GM23338 (cell line): ENCODE measurements around the gene ST7L. TPM values are rescaled to one million over a fixed set of nuclear protein-coding genes. Genes with fewer than 3 reads are reported as not detected.

ENCODE experiments used
- ATAC-seq: fragments of 200-7000 bp; cut with Tn5 transposase; 3 replicates; pipeline ENCODE4 v1.9.1; 2020
- DNase-seq: peaks from one replicate; pipeline ENCODE4 v3.0.0-alpha.2; 2015; ENCODE audit warnings: low spot score
- H2AFZ ChIP-seq: fragments of 200-600 bp; sonication (generic); 2 replicates; pipeline ENCODE4 v1.8.0; 2016; ENCODE audit warnings: antibody characterized with exemption, mild to moderate bottlenecking, moderate library complexity
- H3F3A ChIP-seq: fragments of 200-600 bp; sonication (generic); replicated peaks from 2 replicates; pipeline ENCODE4 v1.8.0; 2017; ENCODE audit warnings: antibody characterized with exemption, mixed run types, low read depth
- H3K27ac ChIP-seq: fragments of 200-600 bp; sonication (generic); 2 replicates; pipeline ENCODE4 v1.6.1; 2016; ENCODE audit warnings: low read depth
- H3K27me3 ChIP-seq: fragments of 200-600 bp; sonication (generic); 2 replicates; pipeline ENCODE4 v1.8.0; 2016; ENCODE audit warnings: mild to moderate bottlenecking, mixed run types, moderate library complexity; ENCODE audit not compliant: insufficient read depth
- H3K36me3 ChIP-seq: fragments of 200-600 bp; sonication (generic); 2 replicates; pipeline ENCODE4 v1.8.0; 2016; ENCODE audit warnings: mild to moderate bottlenecking; ENCODE audit not compliant: insufficient read depth
- H3K4me1 ChIP-seq: fragments of 200-600 bp; sonication (generic); 2 replicates; pipeline ENCODE4 v1.8.0; 2016; ENCODE audit warnings: mild to moderate bottlenecking, moderate library complexity; ENCODE audit not compliant: insufficient read depth
- H3K4me2 ChIP-seq: fragments of 200-600 bp; sonication (generic); 2 replicates; pipeline ENCODE4 v1.7.1; 2017; ENCODE audit warnings: mixed run types
- H3K4me3 ChIP-seq: fragments of 200-600 bp; sonication (generic); 2 replicates; pipeline ENCODE4 v1.6.1; 2016; ENCODE audit warnings: mixed run types
- H3K79me2 ChIP-seq: fragments of 200-600 bp; sonication (generic); replicated peaks from 2 replicates; pipeline ENCODE4 v1.8.0; 2017; ENCODE audit warnings: mild to moderate bottlenecking; ENCODE audit not compliant: insufficient read depth
- H3K9me2 ChIP-seq: fragments of 200-600 bp; sonication (generic); 2 replicates; pipeline ENCODE4 v1.8.0; 2017; ENCODE audit not compliant: insufficient read depth
- H4K20me1 ChIP-seq: fragments of 200-600 bp; sonication (generic); replicated peaks from 2 replicates; pipeline ENCODE4 v1.8.0; 2017; ENCODE audit warnings: mild to moderate bottlenecking; ENCODE audit not compliant: insufficient read depth
- H3K27ac Mint-ChIP-seq: 2 replicates; pipeline ENCODE4 v1.8.0; 2020; ENCODE audit warnings: inconsistent platforms, mild to moderate bottlenecking, moderate library complexity, mixed read lengths
- H3K27me3 Mint-ChIP-seq: 3 replicates; pipeline ENCODE4 v1.8.0; 2022; ENCODE audit warnings: low read depth, mild to moderate bottlenecking, moderate library complexity, mixed read lengths, inconsistent platforms; ENCODE audit not compliant: insufficient read depth, poor library complexity
- H3K36me3 Mint-ChIP-seq: 3 replicates; pipeline ENCODE4 v1.8.0; 2021; ENCODE audit warnings: low read depth, mild to moderate bottlenecking, inconsistent platforms, moderate library complexity, mixed read lengths
- H3K4me1 Mint-ChIP-seq: 3 replicates; pipeline ENCODE4 v1.8.0; 2020; ENCODE audit warnings: mild to moderate bottlenecking, inconsistent platforms, mixed read lengths
- H3K4me3 Mint-ChIP-seq: 3 replicates; pipeline ENCODE4 v1.8.0; 2021; ENCODE audit warnings: moderate library complexity, mild to moderate bottlenecking, inconsistent platforms, mixed read lengths
- H3K9me3 Mint-ChIP-seq: 3 replicates; pipeline ENCODE4 v1.8.0; 2020; ENCODE audit warnings: moderate library complexity, mild to moderate bottlenecking, inconsistent platforms, mixed read lengths
- CREB1 ChIP-seq: fragments of 250-450 bp; sonication (Bioruptor Pico); IDR thresholded peaks from 2 replicates; pipeline ENCODE4 v1.5.0; 2020; ENCODE audit warnings: low read depth, mild to moderate bottlenecking, moderate library complexity
- EZH2 ChIP-seq: fragments of 200-600 bp; sonication (generic); IDR thresholded peaks from one replicate; pipeline ENCODE4 v1.8.0; 2017; ENCODE audit warnings: antibody characterized with exemption, mild to moderate bottlenecking, low read depth; ENCODE audit not compliant: unreplicated experiment
- EZH2phosphoT487 ChIP-seq: fragments of 200-600 bp; sonication (generic); IDR thresholded peaks from one replicate; pipeline ENCODE4 v1.8.1; 2018; ENCODE audit warnings: antibody characterized with exemption; ENCODE audit not compliant: unreplicated experiment
- JUNB ChIP-seq: IDR thresholded peaks from one replicate; pipeline ENCODE4 v1.6.1; 2016; ENCODE audit warnings: antibody characterized with exemption; ENCODE audit not compliant: unreplicated experiment
- NANOG ChIP-seq: IDR thresholded peaks from 2 replicates; pipeline ENCODE4 v1.6.1; 2016; ENCODE audit warnings: antibody characterized with exemption, borderline replicate concordance
- POLR2AphosphoS5 ChIP-seq: IDR thresholded peaks from 2 replicates; pipeline ENCODE4 v1.6.1; 2016; ENCODE audit warnings: antibody characterized with exemption, low read depth
- STAT1 ChIP-seq: IDR thresholded peaks from one replicate; pipeline ENCODE4 v1.6.1; 2016; ENCODE audit warnings: antibody characterized with exemption; ENCODE audit not compliant: unreplicated experiment
- ZNF114 ChIP-seq: fragments of 250-450 bp; sonication (Bioruptor Pico); IDR thresholded peaks from 2 replicates; pipeline ENCODE4 v1.5.0; 2020; ENCODE audit warnings: mild to moderate bottlenecking, moderate library complexity
- ZNF331 ChIP-seq: fragments of 250-450 bp; sonication (Bioruptor Pico); IDR thresholded peaks from 2 replicates; pipeline ENCODE4 v1.5.0; 2020; ENCODE audit warnings: low read depth, mild to moderate bottlenecking, moderate library complexity
- polyA plus RNA-seq: library from polyadenylated mRNA; unstranded; fragments of >200 nt; fragmentation: Nextera tagmentation; extraction: Ambion mirVana; gene quantifications from 2 replicates; pipeline ENCODE4 v1.2.1, GENCODE V29; 2016
- total RNA-seq: library from RNA; depleted of rRNA; stranded (reverse); fragments of >200 nt; shearing (Covaris generic); gene quantifications from 2 replicates; pipeline ENCODE4 v1.2.3, GENCODE V29; 2014
- TF ChIP-seq, protein P1 (sequence below): fragments of 250-450 bp; sonication (Bioruptor Pico); IDR thresholded peaks from 2 replicates; pipeline ENCODE4 v1.5.0; 2020; ENCODE audit warnings: mild to moderate bottlenecking, moderate library complexity
- TF ChIP-seq, protein P2 (sequence below), 2 experiments: fragments of 200-600 bp in 1 of 2; sonication (generic) in 1 of 2; conservative IDR thresholded peaks; 2 replicates each; pipeline versions ENCODE4 v1.5.1 to v1.6.1; 2016 to 2017; ENCODE audit warnings: antibody characterized with exemption in 2 of 2, low read depth in 2 of 2, mild to moderate bottlenecking in 2 of 2, moderate library complexity in 1 of 2
- TF ChIP-seq, protein P3 (sequence below): IDR thresholded peaks from 2 replicates; pipeline ENCODE4 v1.6.1; 2016; ENCODE audit warnings: antibody characterized with exemption

The ST7L gene
- total and polyA plus RNA-seq, 2 experiments from 2014 or later = 18.2 to 21.0 TPM

DNA sequence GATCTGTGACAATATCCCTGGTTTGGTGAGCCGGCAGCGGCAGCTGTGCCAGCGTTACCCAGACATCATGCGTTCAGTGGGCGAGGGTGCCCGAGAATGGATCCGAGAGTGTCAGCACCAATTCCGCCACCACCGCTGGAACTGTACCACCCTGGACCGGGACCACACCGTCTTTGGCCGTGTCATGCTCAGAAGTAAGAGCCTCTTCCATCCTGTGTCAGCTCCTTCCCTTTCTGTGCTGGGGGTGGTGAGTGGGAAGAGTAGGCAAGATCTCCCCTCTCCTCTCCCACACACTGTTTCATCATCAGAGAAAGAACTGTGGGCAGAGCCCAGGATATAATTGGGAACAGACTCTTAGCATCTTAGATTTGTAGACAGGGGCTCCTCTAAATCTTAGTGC is 104.0 kb downstream of the ST7L start:
- Histone ChIP-seq H3K79me2 (no peaks in the 10 kb centered on the region), H3K9me2 (no peaks in the 10 kb centered on the region), H3K27ac (no peak overlapping the region), H3K27me3 (peaks cover 33% of the 10 kb centered on the region), H3K4me3 (no peak overlapping the region), H3K36me3 (no peaks in the 10 kb centered on the region), H4K20me1 (peaks cover 6% of the 10 kb centered on the region; the same call in 1 of the 2 replicates), H3F3A (peaks cover 4% of the 10 kb centered on the region; the same call in 1 of the 2 replicates), H3K4me1 (peaks cover 23% of the 10 kb centered on the region), H3K4me2 (no peak overlapping the region), H2AFZ (no peak overlapping the region)
- Mint-ChIP-seq H3K4me3 (no peak overlapping the region), H3K9me3 (no peaks in the 10 kb centered on the region; the same call in 2 of the 3 replicates), H3K36me3 (no peaks in the 10 kb centered on the region), H3K27ac (no peak overlapping the region), H3K27me3 (peaks cover 20% of the 10 kb centered on the region), H3K4me1 (peaks cover 25% of the 10 kb centered on the region)
- no peak for ATAC-seq
- TF ChIP-seq POLR2AphosphoS5 = no peak
- DNase-seq = no peak

DNA sequence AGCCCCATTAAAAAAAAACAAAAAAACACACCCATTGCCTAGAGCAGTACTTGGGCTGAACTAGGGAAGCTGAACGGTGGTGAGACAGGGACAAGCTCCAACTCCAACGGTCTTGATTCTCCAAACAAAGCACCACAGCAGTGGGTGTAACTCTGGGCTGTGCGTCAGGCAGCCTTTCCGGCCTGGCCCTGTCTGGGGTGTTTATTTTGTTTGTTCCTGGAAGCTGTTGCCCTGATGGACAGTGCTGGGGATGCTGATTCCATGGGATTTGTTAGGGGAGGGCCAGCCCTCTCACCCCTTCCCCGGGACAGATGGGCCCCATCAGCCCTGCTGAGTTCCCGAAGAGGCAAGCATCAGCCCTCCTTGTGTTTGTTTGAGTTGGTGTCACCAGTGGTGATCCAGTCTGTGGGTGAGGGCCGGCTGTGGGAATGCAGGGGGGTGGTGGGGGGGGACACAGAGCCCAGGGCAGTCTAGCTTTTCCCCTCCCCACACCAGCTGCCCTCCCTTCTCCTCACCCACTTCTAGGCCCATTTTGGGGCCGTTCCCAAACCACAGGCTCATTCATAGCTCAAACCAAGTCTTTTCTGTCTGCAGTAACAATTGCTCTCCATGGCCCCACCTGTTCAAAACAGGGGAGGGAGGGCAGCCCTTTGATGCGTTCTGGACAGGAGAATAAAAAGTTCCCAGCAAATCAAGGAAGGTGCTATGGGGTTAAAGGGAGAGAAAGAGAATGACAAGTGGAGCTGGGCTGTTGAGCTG is 105.7 kb downstream of the ST7L start:
- no peaks in the 10 kb centered on the region; the same call in 2 of the 3 replicates for H3K9me3 Mint-ChIP-seq
- Histone ChIP-seq H4K20me1 (peaks cover 6% of the 10 kb centered on the region; the same call in 1 of the 2 replicates), H3K4me1 (peaks cover 27% of the 10 kb centered on the region), H3K27me3 (peaks cover 49% of the 10 kb centered on the region), H3F3A (peaks cover 7% of the 10 kb centered on the region; the same call in 1 of the 2 replicates), H3K79me2 (no peaks in the 10 kb centered on the region), H3K36me3 (no peaks in the 10 kb centered on the region), H3K4me3 (no peak overlapping the region), H3K4me2 (no peak overlapping the region), H3K27ac (no peak overlapping the region), H3K9me2 (no peaks in the 10 kb centered on the region), H2AFZ (no peak overlapping the region)
- no peak for DNase-seq
- H3K27ac Mint-ChIP-seq = no peak overlapping the region
- no peak for ATAC-seq
- no peak overlapping the region for H3K4me3 Mint-ChIP-seq
- H3K4me1 Mint-ChIP-seq = peaks cover 28% of the 10 kb centered on the region
- peaks cover 28% of the 10 kb centered on the region for H3K27me3 Mint-ChIP-seq
- no peaks in the 10 kb centered on the region for H3K36me3 Mint-ChIP-seq
- TF ChIP-seq NANOG (no peak), ZNF331 (CRISPR knock-in tag) (no peak), STAT1 (no peak), JUNB (no peak), POLR2AphosphoS5 (no peak), CREB1 (CRISPR knock-in tag) (no peak), EZH2phosphoT487 (no peak), ZNF114 (CRISPR knock-in tag) (no peak), EZH2 (no peak)
- TF ChIP-seq, protein P1, sequence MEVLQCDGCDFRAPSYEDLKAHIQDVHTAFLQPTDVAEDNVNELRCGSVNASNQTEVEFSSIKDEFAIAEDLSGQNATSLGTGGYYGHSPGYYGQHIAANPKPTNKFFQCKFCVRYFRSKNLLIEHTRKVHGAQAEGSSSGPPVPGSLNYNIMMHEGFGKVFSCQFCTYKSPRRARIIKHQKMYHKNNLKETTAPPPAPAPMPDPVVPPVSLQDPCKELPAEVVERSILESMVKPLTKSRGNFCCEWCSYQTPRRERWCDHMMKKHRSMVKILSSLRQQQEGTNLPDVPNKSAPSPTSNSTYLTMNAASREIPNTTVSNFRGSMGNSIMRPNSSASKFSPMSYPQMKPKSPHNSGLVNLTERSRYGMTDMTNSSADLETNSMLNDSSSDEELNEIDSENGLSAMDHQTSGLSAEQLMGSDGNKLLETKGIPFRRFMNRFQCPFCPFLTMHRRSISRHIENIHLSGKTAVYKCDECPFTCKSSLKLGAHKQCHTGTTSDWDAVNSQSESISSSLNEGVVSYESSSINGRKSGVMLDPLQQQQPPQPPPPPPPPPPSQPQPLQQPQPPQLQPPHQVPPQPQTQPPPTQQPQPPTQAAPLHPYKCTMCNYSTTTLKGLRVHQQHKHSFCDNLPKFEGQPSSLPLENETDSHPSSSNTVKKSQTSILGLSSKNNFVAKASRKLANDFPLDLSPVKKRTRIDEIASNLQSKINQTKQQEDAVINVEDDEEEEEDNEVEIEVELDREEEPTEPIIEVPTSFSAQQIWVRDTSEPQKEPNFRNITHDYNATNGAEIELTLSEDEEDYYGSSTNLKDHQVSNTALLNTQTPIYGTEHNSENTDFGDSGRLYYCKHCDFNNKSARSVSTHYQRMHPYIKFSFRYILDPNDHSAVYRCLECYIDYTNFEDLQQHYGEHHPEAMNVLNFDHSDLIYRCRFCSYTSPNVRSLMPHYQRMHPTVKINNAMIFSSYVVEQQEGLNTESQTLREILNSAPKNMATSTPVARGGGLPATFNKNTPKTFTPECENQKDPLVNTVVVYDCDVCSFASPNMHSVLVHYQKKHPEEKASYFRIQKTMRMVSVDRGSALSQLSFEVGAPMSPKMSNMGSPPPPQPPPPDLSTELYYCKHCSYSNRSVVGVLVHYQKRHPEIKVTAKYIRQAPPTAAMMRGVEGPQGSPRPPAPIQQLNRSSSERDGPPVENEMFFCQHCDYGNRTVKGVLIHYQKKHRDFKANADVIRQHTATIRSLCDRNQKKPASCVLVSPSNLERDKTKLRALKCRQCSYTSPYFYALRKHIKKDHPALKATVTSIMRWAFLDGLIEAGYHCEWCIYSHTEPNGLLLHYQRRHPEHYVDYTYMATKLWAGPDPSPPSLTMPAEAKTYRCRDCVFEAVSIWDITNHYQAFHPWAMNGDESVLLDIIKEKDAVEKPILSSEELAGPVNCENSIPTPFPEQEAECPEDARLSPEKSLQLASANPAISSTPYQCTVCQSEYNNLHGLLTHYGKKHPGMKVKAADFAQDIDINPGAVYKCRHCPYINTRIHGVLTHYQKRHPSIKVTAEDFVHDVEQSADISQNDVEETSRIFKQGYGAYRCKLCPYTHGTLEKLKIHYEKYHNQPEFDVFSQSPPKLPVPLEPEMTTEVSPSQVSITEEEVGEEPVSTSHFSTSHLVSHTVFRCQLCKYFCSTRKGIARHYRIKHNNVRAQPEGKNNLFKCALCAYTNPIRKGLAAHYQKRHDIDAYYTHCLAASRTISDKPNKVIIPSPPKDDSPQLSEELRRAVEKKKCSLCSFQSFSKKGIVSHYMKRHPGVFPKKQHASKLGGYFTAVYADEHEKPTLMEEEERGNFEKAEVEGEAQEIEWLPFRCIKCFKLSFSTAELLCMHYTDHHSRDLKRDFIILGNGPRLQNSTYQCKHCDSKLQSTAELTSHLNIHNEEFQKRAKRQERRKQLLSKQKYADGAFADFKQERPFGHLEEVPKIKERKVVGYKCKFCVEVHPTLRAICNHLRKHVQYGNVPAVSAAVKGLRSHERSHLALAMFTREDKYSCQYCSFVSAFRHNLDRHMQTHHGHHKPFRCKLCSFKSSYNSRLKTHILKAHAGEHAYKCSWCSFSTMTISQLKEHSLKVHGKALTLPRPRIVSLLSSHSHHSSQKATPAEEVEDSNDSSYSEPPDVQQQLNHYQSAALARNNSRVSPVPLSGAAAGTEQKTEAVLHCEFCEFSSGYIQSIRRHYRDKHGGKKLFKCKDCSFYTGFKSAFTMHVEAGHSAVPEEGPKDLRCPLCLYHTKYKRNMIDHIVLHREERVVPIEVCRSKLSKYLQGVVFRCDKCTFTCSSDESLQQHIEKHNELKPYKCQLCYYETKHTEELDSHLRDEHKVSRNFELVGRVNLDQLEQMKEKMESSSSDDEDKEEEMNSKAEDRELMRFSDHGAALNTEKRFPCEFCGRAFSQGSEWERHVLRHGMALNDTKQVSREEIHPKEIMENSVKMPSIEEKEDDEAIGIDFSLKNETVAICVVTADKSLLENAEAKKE (CRISPR knock-in tag) = no peak
- TF ChIP-seq, protein P2, sequence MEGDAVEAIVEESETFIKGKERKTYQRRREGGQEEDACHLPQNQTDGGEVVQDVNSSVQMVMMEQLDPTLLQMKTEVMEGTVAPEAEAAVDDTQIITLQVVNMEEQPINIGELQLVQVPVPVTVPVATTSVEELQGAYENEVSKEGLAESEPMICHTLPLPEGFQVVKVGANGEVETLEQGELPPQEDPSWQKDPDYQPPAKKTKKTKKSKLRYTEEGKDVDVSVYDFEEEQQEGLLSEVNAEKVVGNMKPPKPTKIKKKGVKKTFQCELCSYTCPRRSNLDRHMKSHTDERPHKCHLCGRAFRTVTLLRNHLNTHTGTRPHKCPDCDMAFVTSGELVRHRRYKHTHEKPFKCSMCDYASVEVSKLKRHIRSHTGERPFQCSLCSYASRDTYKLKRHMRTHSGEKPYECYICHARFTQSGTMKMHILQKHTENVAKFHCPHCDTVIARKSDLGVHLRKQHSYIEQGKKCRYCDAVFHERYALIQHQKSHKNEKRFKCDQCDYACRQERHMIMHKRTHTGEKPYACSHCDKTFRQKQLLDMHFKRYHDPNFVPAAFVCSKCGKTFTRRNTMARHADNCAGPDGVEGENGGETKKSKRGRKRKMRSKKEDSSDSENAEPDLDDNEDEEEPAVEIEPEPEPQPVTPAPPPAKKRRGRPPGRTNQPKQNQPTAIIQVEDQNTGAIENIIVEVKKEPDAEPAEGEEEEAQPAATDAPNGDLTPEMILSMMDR (conservative IDR thresholded peaks at IDR 0.05; ENCODE audit: low read depth in 2 of 2) = no peak
- TF ChIP-seq, protein P3, sequence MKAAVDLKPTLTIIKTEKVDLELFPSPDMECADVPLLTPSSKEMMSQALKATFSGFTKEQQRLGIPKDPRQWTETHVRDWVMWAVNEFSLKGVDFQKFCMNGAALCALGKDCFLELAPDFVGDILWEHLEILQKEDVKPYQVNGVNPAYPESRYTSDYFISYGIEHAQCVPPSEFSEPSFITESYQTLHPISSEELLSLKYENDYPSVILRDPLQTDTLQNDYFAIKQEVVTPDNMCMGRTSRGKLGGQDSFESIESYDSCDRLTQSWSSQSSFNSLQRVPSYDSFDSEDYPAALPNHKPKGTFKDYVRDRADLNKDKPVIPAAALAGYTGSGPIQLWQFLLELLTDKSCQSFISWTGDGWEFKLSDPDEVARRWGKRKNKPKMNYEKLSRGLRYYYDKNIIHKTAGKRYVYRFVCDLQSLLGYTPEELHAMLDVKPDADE = no peak
